ENCODE results near the gene ABI3. TPM values are rescaled to one million over a fixed set of nuclear protein-coding genes. Genes with fewer than 3 reads are reported as not detected.

ABI3 gene
- total and polyA plus RNA-seq, 9 of the 15 experiments (the other 6 are each of a cell fraction or from before 2014, with no cell fraction given): not detected

DNA sequence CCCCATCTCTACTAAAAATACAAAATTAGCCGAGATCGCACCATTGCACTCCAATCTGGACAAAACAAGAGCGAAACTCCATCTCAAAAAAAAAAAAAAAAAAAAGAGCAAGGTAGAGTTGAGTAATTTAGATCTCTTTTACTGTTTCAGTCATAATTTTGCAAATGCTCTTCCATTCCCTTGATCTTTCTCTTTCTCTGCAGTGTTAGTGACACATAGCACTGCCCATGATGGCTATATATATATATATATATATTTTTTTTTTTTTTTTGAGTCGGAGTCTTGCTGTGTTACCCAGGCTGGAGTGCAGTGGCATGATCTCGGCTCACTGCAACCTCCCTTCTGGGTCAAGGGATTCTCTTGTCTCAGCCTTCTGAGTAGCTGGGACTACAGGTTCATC, 32.3 kb downstream of the ABI3 start (continued):
- TF ChIP-seq KLF6 (CRISPR knock-in tag; IDR thresholded peaks at IDR 0.05; ENCODE audit: borderline replicate concordance): no peak
- TF ChIP-seq TRIM28 (IDR thresholded peaks at IDR 0.05): no peak

GRCh38 chr17:49244839-49245238, 34.3 kb downstream of the ABI3 start:
- H2AFZ ChIP-seq (ENCODE audit: low read depth, low read length): peak overlapping the region; percentile 24; the same call in 1 of the 2 replicates
- no peaks in the 10 kb centered on the region for H3K79me2 ChIP-seq (ENCODE audit: control insufficient read depth, insufficient read depth, low read length)
- H3K4me1 ChIP-seq (replicated peaks in 1 of 2; ENCODE audit: control insufficient read depth in 2 of 2, insufficient read depth in 2 of 2, low read length in 2 of 2): peaks cover 19 to 20% of the 10 kb centered on the region in 2 experiments
- DNase-seq (ENCODE audit: extremely low read depth in 1 of 4, low spot score in 3 of 4) (no peak), FAIRE-seq (no peak), ATAC-seq (no peak)
- no peaks in the 10 kb centered on the region for H4K20me1 ChIP-seq (replicated peaks; ENCODE audit: control insufficient read depth, insufficient read depth, low read length)
- ChIA-PET CTCF (ENCODE audit: low intra/inter-chr PET ratio) (no interaction called here), POLR2A (no interaction called here)
- H3K4me3 ChIP-seq: no peak overlapping the region
- H3K27ac ChIP-seq (ENCODE audit: extremely low read depth, low read depth, low read length): no peak overlapping the region
- intact Hi-C loops (cut with micrococcal nuclease): no loop called here
- in situ Hi-C loops (cut with MboI): no loop called here
- H3K36me3 ChIP-seq (ENCODE audit: control insufficient read depth, insufficient read depth, low read length): no peaks in the 10 kb centered on the region
- no TSS peak for BruUV-seq (replicated peaks)
- no peaks in the 10 kb centered on the region for H3K27me3 ChIP-seq (ENCODE audit: control insufficient read depth in 2 of 2, insufficient read depth in 2 of 2, low read length in 2 of 2)
- no peaks in the 10 kb centered on the region for H3K9me1 ChIP-seq (ENCODE audit: control insufficient read depth, insufficient read depth, low read length)
- 31% methylated on average over 4 of the region's 4 CpGs for WGBS (ENCODE audit: insufficient coverage, low coverage, missing lambda C conversion rate)
- H3K4me2 ChIP-seq (ENCODE audit: insufficient read depth, low read length): no peak overlapping the region
- no peaks in the 10 kb centered on the region for H3K9me3 ChIP-seq (replicated peaks; ENCODE audit: control insufficient read depth, insufficient read depth, low read depth, low read length)
- TF ChIP-seq ZNF347 (CRISPR knock-in tag; IDR thresholded peaks at IDR 0.05; ENCODE audit: low read depth): no peak
- no peak overlapping the region; a peak in 1 of 4 replicates for H3K9ac ChIP-seq (ENCODE audit: insufficient read depth in 1 of 2, low read depth in 2 of 2, low read length in 2 of 2)

GRCh38 chr17:49247944-49248343, 37.4 kb downstream of the ABI3 start:
- Histone ChIP-seq H3K36me3 (ENCODE audit: control insufficient read depth, insufficient read depth, low read length) (no peaks in the 10 kb centered on the region), H3K9me3 (replicated peaks; ENCODE audit: control insufficient read depth, insufficient read depth, low read depth, low read length) (no peaks in the 10 kb centered on the region), H4K20me1 (replicated peaks; ENCODE audit: control insufficient read depth, insufficient read depth, low read length) (no peaks in the 10 kb centered on the region), H3K4me1 (replicated peaks in 1 of 2; ENCODE audit: control insufficient read depth in 2 of 2, insufficient read depth in 2 of 2, low read length in 2 of 2) (peaks cover 9 to 10% of the 10 kb centered on the region in 2 experiments; a peak in 4 of 5 replicates), H3K4me3 (no peak overlapping the region), H3K4me2 (ENCODE audit: insufficient read depth, low read length) (no peak overlapping the region), H3K9me1 (ENCODE audit: control insufficient read depth, insufficient read depth, low read length) (no peaks in the 10 kb centered on the region), H3K27me3 (ENCODE audit: control insufficient read depth in 2 of 2, insufficient read depth in 2 of 2, low read length in 2 of 2) (no peaks in the 10 kb centered on the region), H3K79me2 (ENCODE audit: control insufficient read depth, insufficient read depth, low read length) (no peaks in the 10 kb centered on the region), H3K9ac (ENCODE audit: insufficient read depth in 1 of 2, low read depth in 2 of 2, low read length in 2 of 2) (no peak overlapping the region), H2AFZ (ENCODE audit: low read depth, low read length) (0 out of 2 replicates have a peak overlapping the region, but pooled peaks have one; percentile 61), H3K27ac (ENCODE audit: extremely low read depth, low read depth, low read length) (no peak overlapping the region; the same call in 2 of the 3 replicates)
- intact Hi-C loops (cut with micrococcal nuclease) (no loop called here), in situ Hi-C loops (cut with MboI) (no loop called here)
- 31% methylated on average over 7 of the region's 7 CpGs for WGBS (ENCODE audit: insufficient coverage, low coverage, missing lambda C conversion rate)
- ChIA-PET POLR2A (interaction anchor here (0.9 kb wide), 1 partner anchor 13 kb away, joined by 3 read pairs; no protein-coding TSS in a partner anchor), CTCF (ENCODE audit: low intra/inter-chr PET ratio) (no interaction called here)
- FAIRE-seq: no peak
- DNase-seq (ENCODE audit: extremely low read depth in 1 of 4, low spot score in 3 of 4): no peak
- no TSS peak for BruUV-seq (replicated peaks)
- no peak for ATAC-seq

Measured in K562 (cell line).